Renal cortical epithelial cell (primary cell): ENCODE data around the gene NSUN5. TPM values are rescaled to one million over a fixed set of nuclear protein-coding genes. Genes with fewer than 3 reads are reported as not detected.
A peak's percentile ranks its signal among the peaks of the same experiment; 100 is the strongest.
"Not testable (repeated sequence)": the region's sequence is repeated elsewhere in the genome, so short reads cannot be mapped to it uniquely, and the experiment has no call there.

ENCODE experiments used
- DNase-seq: peaks from one replicate; pipeline ENCODE4 v3.0.0-alpha.2; 2011; ENCODE audit warnings: low read depth
- total RNA-seq: library from RNA; depleted of rRNA; stranded (reverse); fragments of >200 nt; gene quantifications from 2 replicates; pipeline ENCODE4 v1.2.3, GENCODE V29; 2014

Gene NSUN5
- total RNA-seq, 1 donor from 2014 or later = 20.1 TPM

GRCh38 chr7:73325424-73325823, 16.8 kb upstream of the NSUN5 start:
- not testable (repeated sequence) for DNase-seq

- peak; percentile 22 for DNase-seq
Observed at GRCh38 chr7:73324081-73324845, 15.6 kb upstream of the NSUN5 start.

GRCh38 chr7:73323434-73324080, 14.9 kb upstream of the NSUN5 start:
- DNase-seq = not testable (repeated sequence)

GRCh38 chr7:73320009-73320408, 11.4 kb upstream of the NSUN5 start:
- not testable (repeated sequence) for DNase-seq

GRCh38 chr7:73319541-73319940, 10.9 kb upstream of the NSUN5 start:
- DNase-seq = not testable (repeated sequence)

- not testable (repeated sequence) for DNase-seq
Observed at GRCh38 chr7:73318656-73319204, 10.1 kb upstream of the NSUN5 start.

GRCh38 chr7:73316521-73316920, 7.9 kb upstream of the NSUN5 start:
- no peak for DNase-seq

GRCh38 chr7:73314271-73314670, 5.6 kb upstream of the NSUN5 start:
- no peak for DNase-seq

- no peak for DNase-seq
Observed at GRCh38 chr7:73313521-73313906, 4.9 kb upstream of the NSUN5 start.

GRCh38 chr7:73312831-73313520, 4.3 kb upstream of the NSUN5 start:
- DNase-seq = no peak

- DNase-seq = not testable (repeated sequence)
Observed at GRCh38 chr7:73311421-73311820, 2.8 kb upstream of the NSUN5 start.

GRCh38 chr7:73308074-73308664, 457 bp downstream of the NSUN5 start:
- no peak for DNase-seq

GRCh38 chr7:73307436-73307835, 1.2 kb downstream of the NSUN5 start:
- no peak for DNase-seq

- DNase-seq = not testable (repeated sequence)
Observed at GRCh38 chr7:73304612-73305387, 3.8 kb downstream of the NSUN5 start.

- no peak for DNase-seq
Observed at GRCh38 chr7:73304071-73304470, 4.6 kb downstream of the NSUN5 start.

GRCh38 chr7:73303546-73303945, 5.1 kb downstream of the NSUN5 start:
- no peak for DNase-seq

GRCh38 chr7:73302846-73303245, 5.8 kb downstream of the NSUN5 start:
- not testable (repeated sequence) for DNase-seq

GRCh38 chr7:73301108-73301507, 7.5 kb downstream of the NSUN5 start:
- not testable (repeated sequence) for DNase-seq

GRCh38 chr7:73299812-73300211, 8.8 kb downstream of the NSUN5 start:
- not testable (repeated sequence) for DNase-seq

GRCh38 chr7:73297706-73298105, 10.9 kb downstream of the NSUN5 start:
- DNase-seq = not testable (repeated sequence)

GRCh38 chr7:73297235-73297634, 11.4 kb downstream of the NSUN5 start:
- DNase-seq = not testable (repeated sequence)
